Measurements from ENCODE around the gene PKDCC.

DNA sequence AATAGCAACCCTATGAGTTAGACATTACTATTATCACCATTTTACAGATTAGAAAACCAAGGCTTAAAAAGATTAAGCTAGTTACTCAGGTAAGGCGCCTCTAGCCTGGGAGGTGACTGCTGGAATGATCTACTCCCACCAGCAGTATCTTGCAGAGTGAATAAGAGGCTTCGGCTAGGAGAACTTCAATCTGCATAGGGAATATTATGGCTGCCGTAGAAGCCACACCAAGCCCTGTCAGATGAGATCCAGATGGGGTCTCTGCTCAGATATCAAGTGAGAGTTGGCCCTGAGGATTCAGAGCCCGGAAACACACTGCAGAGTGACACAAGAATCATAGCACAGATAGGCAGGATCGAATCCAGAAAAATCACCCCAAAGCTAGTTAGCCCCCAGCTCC, 21.5 kb upstream of the PKDCC start:
- TF ChIP-seq EZH2phosphoT487 (IDR thresholded peaks at IDR 0.05; ENCODE audit: insufficient read depth, low read depth): no peak
- no peak for TF ChIP-seq EZH2 (IDR thresholded peaks at IDR 0.05; ENCODE audit: insufficient read depth, poor library complexity, severe bottlenecking)
